ENCODE data around the gene CARD10. TPM values are rescaled to one million over a fixed set of nuclear protein-coding genes. Genes with fewer than 3 reads are reported as not detected.
A peak's percentile ranks its signal among the peaks of the same experiment; 100 is the strongest.

CARD10 gene
- total and polyA plus RNA-seq, 2 of the 13 experiments (the other 11 are each of a cell fraction or from before 2014, with no cell fraction given): 35.2 to 55.8 TPM

DNA sequence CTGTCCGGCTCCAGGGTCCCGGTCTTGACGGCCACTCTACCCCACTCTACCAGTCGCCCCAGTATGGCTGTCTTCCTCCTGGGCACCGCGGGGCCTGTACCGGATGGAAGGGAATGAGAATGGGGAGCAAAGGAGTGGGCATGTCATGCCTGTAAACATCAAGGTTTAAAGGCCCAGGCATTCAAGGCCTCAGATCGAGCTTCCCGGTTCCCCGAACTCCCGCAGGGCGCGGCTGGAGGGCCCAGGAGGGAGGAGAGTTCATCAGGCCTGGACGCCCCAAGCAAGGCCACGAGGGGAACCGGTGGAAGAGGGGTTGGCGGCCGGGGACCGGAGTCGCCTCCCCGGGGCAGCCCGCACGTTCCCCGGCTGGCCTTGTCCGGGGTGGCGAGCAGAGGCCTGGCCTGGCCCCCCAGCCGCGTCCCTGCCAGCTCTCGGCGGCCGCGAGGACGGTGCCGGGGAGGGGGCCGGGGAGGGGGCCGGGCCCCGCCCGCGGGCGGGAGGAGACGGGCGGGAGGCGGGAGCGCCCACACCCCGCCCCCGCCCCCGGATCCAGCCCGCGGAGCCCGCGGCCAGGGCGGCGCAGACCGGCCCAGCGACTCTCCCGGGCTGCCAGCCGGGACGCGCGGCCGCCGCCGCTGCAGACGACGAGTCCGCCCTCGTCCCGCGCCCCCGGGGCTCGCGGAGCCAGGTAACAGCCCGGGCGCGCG, 40.8 kb upstream of the CARD10 start, which contains the start of gene CDC42EP1 (continued):
- no peak for TF ChIP-seq LCORL (IDR thresholded peaks at IDR 0.05)
- peak; percentile 67 for TF ChIP-seq LCORL (CRISPR knock-in tag; IDR thresholded peaks at IDR 0.05)
- TF ChIP-seq, protein P1, sequence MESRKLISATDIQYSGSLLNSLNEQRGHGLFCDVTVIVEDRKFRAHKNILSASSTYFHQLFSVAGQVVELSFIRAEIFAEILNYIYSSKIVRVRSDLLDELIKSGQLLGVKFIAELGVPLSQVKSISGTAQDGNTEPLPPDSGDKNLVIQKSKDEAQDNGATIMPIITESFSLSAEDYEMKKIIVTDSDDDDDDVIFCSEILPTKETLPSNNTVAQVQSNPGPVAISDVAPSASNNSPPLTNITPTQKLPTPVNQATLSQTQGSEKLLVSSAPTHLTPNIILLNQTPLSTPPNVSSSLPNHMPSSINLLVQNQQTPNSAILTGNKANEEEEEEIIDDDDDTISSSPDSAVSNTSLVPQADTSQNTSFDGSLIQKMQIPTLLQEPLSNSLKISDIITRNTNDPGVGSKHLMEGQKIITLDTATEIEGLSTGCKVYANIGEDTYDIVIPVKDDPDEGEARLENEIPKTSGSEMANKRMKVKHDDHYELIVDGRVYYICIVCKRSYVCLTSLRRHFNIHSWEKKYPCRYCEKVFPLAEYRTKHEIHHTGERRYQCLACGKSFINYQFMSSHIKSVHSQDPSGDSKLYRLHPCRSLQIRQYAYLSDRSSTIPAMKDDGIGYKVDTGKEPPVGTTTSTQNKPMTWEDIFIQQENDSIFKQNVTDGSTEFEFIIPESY (CRISPR knock-in tag; IDR thresholded peaks at IDR 0.05): no peak
- TF ChIP-seq HIC2 (CRISPR knock-in tag; IDR thresholded peaks at IDR 0.05; ENCODE audit: low read depth): peak; percentile 68
- peak; percentile 82 for TF ChIP-seq PHF8 (CRISPR knock-in tag; IDR thresholded peaks at IDR 0.05)
- no peak for TF ChIP-seq ARNT (IDR thresholded peaks at IDR 0.05)
- TF ChIP-seq ZFP62 (CRISPR knock-in tag; IDR thresholded peaks at IDR 0.05): no peak
- peak; percentile 60; the same call in 1 of the 2 replicates for TF ChIP-seq ZFP91 (CRISPR knock-in tag; IDR thresholded peaks at IDR 0.05; ENCODE audit: borderline replicate concordance)
- TF ChIP-seq IRF9 (CRISPR knock-in tag; IDR thresholded peaks at IDR 0.05; ENCODE audit: borderline replicate concordance): peak; percentile 65; the same call in 1 of the 2 replicates
- no peak for TF ChIP-seq ZMAT5 (CRISPR knock-in tag; IDR thresholded peaks at IDR 0.05; ENCODE audit: borderline replicate concordance, low read depth)
- no peak for TF ChIP-seq ZNF652 (CRISPR knock-in tag; IDR thresholded peaks at IDR 0.05; ENCODE audit: borderline replicate concordance, low read depth)
- TF ChIP-seq, protein P2, sequence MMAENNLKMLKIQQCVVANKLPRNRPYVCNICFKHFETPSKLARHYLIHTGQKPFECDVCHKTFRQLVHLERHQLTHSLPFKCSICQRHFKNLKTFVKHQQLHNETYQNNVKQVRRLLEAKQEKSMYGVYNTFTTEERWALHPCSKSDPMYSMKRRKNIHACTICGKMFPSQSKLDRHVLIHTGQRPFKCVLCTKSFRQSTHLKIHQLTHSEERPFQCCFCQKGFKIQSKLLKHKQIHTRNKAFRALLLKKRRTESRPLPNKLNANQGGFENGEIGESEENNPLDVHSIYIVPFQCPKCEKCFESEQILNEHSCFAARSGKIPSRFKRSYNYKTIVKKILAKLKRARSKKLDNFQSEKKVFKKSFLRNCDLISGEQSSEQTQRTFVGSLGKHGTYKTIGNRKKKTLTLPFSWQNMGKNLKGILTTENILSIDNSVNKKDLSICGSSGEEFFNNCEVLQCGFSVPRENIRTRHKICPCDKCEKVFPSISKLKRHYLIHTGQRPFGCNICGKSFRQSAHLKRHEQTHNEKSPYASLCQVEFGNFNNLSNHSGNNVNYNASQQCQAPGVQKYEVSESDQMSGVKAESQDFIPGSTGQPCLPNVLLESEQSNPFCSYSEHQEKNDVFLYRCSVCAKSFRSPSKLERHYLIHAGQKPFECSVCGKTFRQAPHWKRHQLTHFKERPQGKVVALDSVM (CRISPR knock-in tag; IDR thresholded peaks at IDR 0.05): peak; percentile 19; the same call in 1 of the 2 replicates
- 0 out of 2 replicates have a peak, but pooled peaks have one; percentile 24 for TF ChIP-seq YEATS2 (CRISPR knock-in tag; IDR thresholded peaks at IDR 0.05; ENCODE audit: borderline replicate concordance)
- TF ChIP-seq ZNF264 (CRISPR knock-in tag; IDR thresholded peaks at IDR 0.05): no peak
- TF ChIP-seq, protein P3, sequence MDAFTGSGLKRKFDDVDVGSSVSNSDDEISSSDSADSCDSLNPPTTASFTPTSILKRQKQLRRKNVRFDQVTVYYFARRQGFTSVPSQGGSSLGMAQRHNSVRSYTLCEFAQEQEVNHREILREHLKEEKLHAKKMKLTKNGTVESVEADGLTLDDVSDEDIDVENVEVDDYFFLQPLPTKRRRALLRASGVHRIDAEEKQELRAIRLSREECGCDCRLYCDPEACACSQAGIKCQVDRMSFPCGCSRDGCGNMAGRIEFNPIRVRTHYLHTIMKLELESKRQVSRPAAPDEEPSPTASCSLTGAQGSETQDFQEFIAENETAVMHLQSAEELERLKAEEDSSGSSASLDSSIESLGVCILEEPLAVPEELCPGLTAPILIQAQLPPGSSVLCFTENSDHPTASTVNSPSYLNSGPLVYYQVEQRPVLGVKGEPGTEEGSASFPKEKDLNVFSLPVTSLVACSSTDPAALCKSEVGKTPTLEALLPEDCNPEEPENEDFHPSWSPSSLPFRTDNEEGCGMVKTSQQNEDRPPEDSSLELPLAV (CRISPR knock-in tag; conservative IDR thresholded peaks at IDR 0.05; ENCODE audit: low read depth): no peak
- no peak for TF ChIP-seq FOXA1 (IDR thresholded peaks at IDR 0.05)
- peak; percentile 33; the same call in 1 of the 2 replicates for TF ChIP-seq FOXA1 (CRISPR knock-in tag; IDR thresholded peaks at IDR 0.05)
- TF ChIP-seq TAF1 (CRISPR knock-in tag; IDR thresholded peaks at IDR 0.05): peak; percentile 42; the same call in 1 of the 2 replicates
- TF ChIP-seq ZNF589 (CRISPR knock-in tag; conservative IDR thresholded peaks at IDR 0.05): no peak

All from HepG2 (cell line).